Neural progenitor cell (in vitro differentiated cells): ENCODE measurements around the gene SLC11A1.

Experiments used
- CTCF ChIP-seq: fragments of 200-600 bp; sonication (generic); IDR thresholded peaks from 2 replicates; pipeline ENCODE4 v1.5.1; 2017; ENCODE audit warnings: antibody characterized with exemption, mild to moderate bottlenecking
- EZH2 ChIP-seq: fragments of 200-600 bp; sonication (generic); IDR thresholded peaks from 2 replicates; pipeline ENCODE4 v1.6.1; 2017; ENCODE audit warnings: antibody characterized with exemption, mild to moderate bottlenecking, moderate library complexity
- EZH2phosphoT487 ChIP-seq: fragments of 200-600 bp; sonication (generic); IDR thresholded peaks from 2 replicates; pipeline ENCODE4 v1.6.1; 2017; ENCODE audit warnings: antibody characterized with exemption

DNA sequence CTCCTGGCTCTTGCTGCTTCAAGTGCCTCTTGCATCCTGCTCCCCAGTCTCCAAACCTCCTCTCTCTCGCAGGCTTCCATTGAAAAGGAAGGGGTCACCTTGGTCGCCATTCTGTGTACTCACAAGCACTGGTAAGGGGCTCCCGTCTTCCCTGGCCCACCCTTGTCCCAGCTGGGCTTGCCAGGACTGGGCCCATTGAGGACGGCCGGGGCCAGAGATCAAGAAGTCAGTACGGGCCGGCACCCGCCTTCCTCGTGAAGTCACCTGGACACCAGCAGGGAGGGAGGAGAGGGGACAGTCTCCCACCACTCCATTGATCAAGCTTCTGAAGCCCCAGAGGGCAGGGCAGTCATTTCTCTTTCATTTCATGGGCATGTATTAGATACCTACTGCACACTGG, 41.4 kb upstream of the SLC11A1 start:
- TF ChIP-seq CTCF: no peak
- no peak for TF ChIP-seq EZH2
- no peak for TF ChIP-seq EZH2phosphoT487
